Pancreas (tissue), 10 donors: ENCODE results near the gene METAP1D. TPM values are rescaled to one million over a fixed set of nuclear protein-coding genes. Genes with fewer than 3 reads are reported as not detected.
A peak's percentile ranks its signal among the peaks of the same experiment; 100 is the strongest.

Source experiments
- ATAC-seq, 4 donors: fragments of 200-7000 bp; cut with Tn5 transposase; one replicate each; pipeline versions ENCODE4 v1.8.0 to v1.9.1; 2020; ENCODE audit warnings: mild to moderate bottlenecking in 4 of 4, moderate library complexity in 4 of 4
- DNase-seq, 6 donors: peaks; one replicate each; pipeline ENCODE4 v3.0.0-alpha.2; 2020
- FAIRE-seq: peaks from 2 replicates; lab custom pipeline; 2012; peaks lifted over from hg19 to GRCh38; lab: Jason Lieb, UNC
- H3K27ac ChIP-seq, 4 donors: fragments of 200-600 bp; sonication (generic); 1 replicate in 3 of 4; 2 replicates in 1 of 4; pipeline versions ENCODE4 v1.5.0 to v1.8.0; 2020
- H3K27me3 ChIP-seq, 4 donors: fragments of 200-600 bp; one replicate each; pipeline ENCODE4 v1.8.0; 2021
- H3K36me3 ChIP-seq, 3 donors: fragments of 200-600 bp; sonication (generic) in 1 of 3; one replicate each; pipeline versions ENCODE4 v1.5.0 to v1.8.0; 2020 to 2021
- H3K4me1 ChIP-seq, 3 donors: fragments of 200-600 bp; one replicate each; pipeline ENCODE4 v1.8.0; 2021
- H3K4me3 ChIP-seq, 4 donors: fragments of 200-600 bp; sonication (generic) in 2 of 4; one replicate each; pipeline versions ENCODE4 v1.5.0 to v1.8.0; 2020 to 2021
- H3K9me3 ChIP-seq, 4 donors: fragments of 200-600 bp; one replicate each; pipeline ENCODE4 v1.8.0; 2021
- WGBS, 2 donors: extraction: QIAGEN DNeasy Blood & Tissue Kit; methylation state at CpG; one replicate each; pipeline ENCODE4 v1.1.7; 2013; 5-methylcytosine and 5-hydroxymethylcytosine counted together
- intact Hi-C, 3 donors: fragments of 100-400 bp; cut with DNase I; formaldehyde crosslinking; loops; one replicate each; pipeline versions ENCODE4 v1.11.1 to v1.14.2; 2022
- polyA plus RNA-seq, 2 donors: library from polyadenylated mRNA; stranded (reverse); fragments of 200-250 nt; gene quantifications; one replicate each; pipeline ENCODE4 v1.2.3, GENCODE V29; 2013
- total RNA-seq, 6 donors: library from RNA; stranded (reverse); fragmentation: NEBNext Ultra II Directional in 4 of 6; extraction: Animal tissue kit (Norgen Biotek cat#: 25700) in 4 of 6; gene quantifications; one replicate each; pipeline versions ENCODE4 v1.2.1 to v1.2.4, GENCODE V29; 2021 to 2023
- TF ChIP-seq, protein P1 (sequence below), 4 donors: fragments of 200-600 bp; sonication (generic) in 3 of 4; IDR thresholded peaks; one replicate each; pipeline versions ENCODE4 v1.5.0 to v1.8.0; 2021; ENCODE audit warnings: antibody characterized with exemption in 4 of 4
- donor health status: healthy with polysubstance abuse.
- donor health status: DM: no; HTN: no; CAD: no; lungs with moderate emphysema.
- donor health status: DM: no; HTN: no; CAD: no.
- donor health status: control.
- donor health status: control.
- donor health status: Bipolar disorder and iron deficiency.
- donor health status: DM: yes; HTN: yes; CAD: no.
- donor health status: DM: no; HTN: no; CAD: no.
- donor health status: DM: no; HTN: no; CAD: no.
- donor health status: DM: yes; HTN: yes; CAD: no.

Gene METAP1D
- total and polyA plus RNA-seq, 8 donors, result 3.0 to 11.4 (median 4.6) TPM

- WGBS, 2 donors, result 7% methylated on average over 44 of the region's 44 CpGs
- DNase-seq (peak in 2 of 6 donors; percentile 22 to 58), ATAC-seq (peak in 2 of 4 donors; percentile 20 to 35), FAIRE-seq (no peak)
- Histone ChIP-seq H3K9me3 (no peaks in the 10 kb centered on the region), H3K36me3 (no peaks in the 10 kb centered on the region), H3K4me3 (peak overlapping the region in 1 of 4 donors; percentile 33), H3K27ac (no peak overlapping the region), H3K27me3 (peaks cover 6 to 53% (median 19%) of the 10 kb centered on the region in 4 donors), H3K4me1 (peaks cover 0 to 23% (median 10%) of the 10 kb centered on the region in 3 donors)
- TF ChIP-seq, protein P1, sequence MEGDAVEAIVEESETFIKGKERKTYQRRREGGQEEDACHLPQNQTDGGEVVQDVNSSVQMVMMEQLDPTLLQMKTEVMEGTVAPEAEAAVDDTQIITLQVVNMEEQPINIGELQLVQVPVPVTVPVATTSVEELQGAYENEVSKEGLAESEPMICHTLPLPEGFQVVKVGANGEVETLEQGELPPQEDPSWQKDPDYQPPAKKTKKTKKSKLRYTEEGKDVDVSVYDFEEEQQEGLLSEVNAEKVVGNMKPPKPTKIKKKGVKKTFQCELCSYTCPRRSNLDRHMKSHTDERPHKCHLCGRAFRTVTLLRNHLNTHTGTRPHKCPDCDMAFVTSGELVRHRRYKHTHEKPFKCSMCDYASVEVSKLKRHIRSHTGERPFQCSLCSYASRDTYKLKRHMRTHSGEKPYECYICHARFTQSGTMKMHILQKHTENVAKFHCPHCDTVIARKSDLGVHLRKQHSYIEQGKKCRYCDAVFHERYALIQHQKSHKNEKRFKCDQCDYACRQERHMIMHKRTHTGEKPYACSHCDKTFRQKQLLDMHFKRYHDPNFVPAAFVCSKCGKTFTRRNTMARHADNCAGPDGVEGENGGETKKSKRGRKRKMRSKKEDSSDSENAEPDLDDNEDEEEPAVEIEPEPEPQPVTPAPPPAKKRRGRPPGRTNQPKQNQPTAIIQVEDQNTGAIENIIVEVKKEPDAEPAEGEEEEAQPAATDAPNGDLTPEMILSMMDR (IDR thresholded peaks at IDR 0.05), result no peak
- intact Hi-C loops, result loop anchor here in 2 of 3 donors (5.0 to 10.0 kb wide), 2 partner anchors 292 to 294 kb away; no protein-coding TSS in a partner anchor
Observed at GRCh38 chr2:172106108-172106961, 106.6 kb downstream of the METAP1D start.

- intact Hi-C loops, result loop anchor here in 2 of 3 donors (5.0 to 10.0 kb wide), 2 partner anchors 293 to 296 kb away; no protein-coding TSS in a partner anchor
- DNase-seq, result peak in 1 of 6 donors; percentile 58
- no peaks in the 10 kb centered on the region for H3K9me3 ChIP-seq
- H3K4me1 ChIP-seq, result peaks cover 0 to 15% (median 8%) of the 10 kb centered on the region in 3 donors
- peaks cover 6 to 45% (median 15%) of the 10 kb centered on the region in 4 donors for H3K27me3 ChIP-seq
- ATAC-seq, result no peak
- no peak overlapping the region for H3K27ac ChIP-seq
- TF ChIP-seq, protein P1 (IDR thresholded peaks at IDR 0.05), result no peak
- no peak overlapping the region for H3K4me3 ChIP-seq
- no peaks in the 10 kb centered on the region for H3K36me3 ChIP-seq
- FAIRE-seq, result no peak
- 13 to 20% methylated on average over 49 to 51 of the region's 51 CpGs for WGBS, 2 donors
Observed at GRCh38 chr2:172107690-172108586, 108.2 kb downstream of the METAP1D start.

DNA sequence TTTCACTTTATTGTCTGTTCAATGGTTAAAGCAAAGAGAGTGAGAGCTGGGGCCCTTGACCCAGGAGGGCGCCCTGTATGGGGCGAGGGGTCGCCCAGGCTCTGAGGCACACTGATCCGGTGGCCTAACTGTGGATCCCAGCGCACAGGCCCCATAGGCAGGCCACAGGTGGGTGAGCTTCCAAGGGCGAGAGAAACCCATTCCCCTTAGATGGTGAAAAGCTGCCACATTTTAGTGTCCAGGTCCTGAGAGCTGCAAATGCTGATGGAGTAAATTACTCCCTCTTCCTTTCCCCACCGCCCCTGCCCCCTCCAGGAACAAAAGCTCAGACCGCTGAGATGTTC lies 108.8 kb downstream of the METAP1D start:
- Histone ChIP-seq H3K36me3 (no peaks in the 10 kb centered on the region), H3K4me1 (peaks cover 0 to 9% (median 1%) of the 10 kb centered on the region in 3 donors), H3K27me3 (peaks cover 2 to 45% (median 15%) of the 10 kb centered on the region in 4 donors), H3K27ac (no peak overlapping the region), H3K4me3 (no peak overlapping the region), H3K9me3 (no peaks in the 10 kb centered on the region)
- ATAC-seq (no peak), DNase-seq (peak in 1 of 6 donors; percentile 30), FAIRE-seq (no peak)
- intact Hi-C loops, result loop anchor here in 2 of 3 donors (5.0 to 10.0 kb wide), 2 partner anchors 294 to 296 kb away; no protein-coding TSS in a partner anchor
- 31 to 35% methylated on average over 8 of the region's 8 CpGs for WGBS, 2 donors
- TF ChIP-seq, protein P1 (IDR thresholded peaks at IDR 0.05), result no peak

DNA sequence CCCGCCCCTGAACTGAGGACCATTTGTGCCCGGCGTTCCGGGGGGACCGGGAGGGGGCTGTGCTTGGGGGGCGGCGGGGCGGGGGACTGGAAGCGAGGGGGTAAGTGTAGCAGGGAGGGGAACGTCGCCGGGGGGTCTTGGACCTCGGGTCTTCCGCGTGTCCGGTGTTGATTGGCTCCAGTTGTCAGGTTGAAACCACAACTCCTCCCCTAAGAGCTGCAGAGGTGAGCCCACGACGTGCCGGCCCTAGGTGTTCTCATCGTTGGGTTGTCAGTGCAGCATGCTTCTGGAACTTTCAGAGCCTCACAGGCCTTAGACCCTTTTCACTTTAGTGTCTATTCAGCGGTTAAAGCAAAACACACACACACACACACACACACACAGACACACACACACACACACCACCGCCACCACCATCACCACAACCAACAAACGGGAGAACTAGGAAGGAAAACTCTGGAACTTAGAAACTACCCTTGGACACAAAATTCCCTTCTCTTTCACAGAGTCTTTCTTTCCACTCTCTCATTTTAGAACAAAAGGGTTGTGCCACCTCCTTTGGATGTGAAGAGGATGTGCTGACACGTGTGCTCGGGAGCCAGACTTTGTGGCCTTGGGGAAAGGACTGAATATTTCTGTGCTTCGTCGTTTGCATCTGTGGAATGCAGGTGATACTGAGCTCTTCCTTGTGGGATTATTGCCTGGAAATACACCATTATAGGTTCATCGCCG lies 109.7 kb downstream of the METAP1D start:
- Histone ChIP-seq H3K4me3 (no peak overlapping the region), H3K9me3 (no peaks in the 10 kb centered on the region), H3K4me1 (peaks cover 0 to 7% (median 0%) of the 10 kb centered on the region in 3 donors), H3K27ac (no peak overlapping the region), H3K27me3 (peaks cover 0 to 40% (median 12%) of the 10 kb centered on the region in 4 donors), H3K36me3 (no peaks in the 10 kb centered on the region)
- no peak for ATAC-seq
- no peak for DNase-seq
- intact Hi-C loops, result loop anchor here in 2 of 3 donors (5.0 to 10.0 kb wide), 2 partner anchors 295 to 297 kb away; no protein-coding TSS in a partner anchor
- 29 to 32% methylated on average over 29 of the region's 29 CpGs for WGBS, 2 donors
- TF ChIP-seq, protein P1 (IDR thresholded peaks at IDR 0.05), result no peak
- no peak for FAIRE-seq
